GM19397 (cell line): ENCODE data around the gene SMIM36.
A peak's percentile ranks its signal among the peaks of the same experiment; 100 is the strongest.
"Not testable (repeated sequence)": the region's sequence is repeated elsewhere in the genome, so short reads cannot be mapped to it uniquely, and the experiment has no call there.

Experiments used
- ATAC-seq: cut with Tn5 transposase; IDR thresholded peaks from one replicate; pipeline ENCODE4 v1.9.1; 2021; ENCODE audit warnings: mild to moderate bottlenecking, moderate library complexity; ENCODE audit not compliant: unreplicated experiment

Gene SMIM36

DNA sequence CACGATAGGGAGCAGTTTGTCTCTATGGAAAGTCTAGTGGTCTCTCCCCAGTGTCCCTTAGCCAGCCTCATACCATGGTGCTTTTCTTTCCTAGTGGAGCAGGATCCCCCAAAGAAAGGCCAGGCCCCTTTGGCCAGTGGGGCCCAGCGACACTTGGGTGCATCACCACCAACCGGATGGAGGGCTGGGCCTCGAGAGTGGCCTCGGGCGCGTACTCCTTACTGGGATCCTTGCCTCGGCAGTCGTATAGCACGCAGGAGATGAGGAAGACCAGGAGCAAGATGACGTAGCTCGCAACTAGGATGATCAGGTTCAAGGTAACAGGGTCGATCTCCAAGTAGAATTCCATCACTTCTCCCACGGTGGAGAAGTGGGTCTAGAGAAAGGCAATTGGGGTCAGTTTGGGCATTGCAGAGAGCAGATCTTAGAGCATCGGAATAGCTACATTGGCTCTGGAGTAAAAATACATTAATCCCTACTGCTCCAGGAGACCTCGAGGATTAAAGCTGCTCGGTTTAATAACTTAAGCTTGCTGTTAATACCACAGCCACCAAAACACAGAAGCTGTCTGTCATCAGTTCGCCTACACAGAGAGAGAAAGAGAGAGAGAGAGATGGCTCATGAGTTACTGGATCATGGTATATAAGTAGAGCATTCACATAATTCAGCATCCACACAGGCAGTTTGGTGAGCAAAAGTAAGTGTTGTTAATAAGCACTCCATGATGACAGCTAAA is at the start of gene SMIM36:
Gene SMIM36 (minus strand): TSS at position 467 of the 736 bp plus-strand sequence.
- no peak for ATAC-seq

DNA sequence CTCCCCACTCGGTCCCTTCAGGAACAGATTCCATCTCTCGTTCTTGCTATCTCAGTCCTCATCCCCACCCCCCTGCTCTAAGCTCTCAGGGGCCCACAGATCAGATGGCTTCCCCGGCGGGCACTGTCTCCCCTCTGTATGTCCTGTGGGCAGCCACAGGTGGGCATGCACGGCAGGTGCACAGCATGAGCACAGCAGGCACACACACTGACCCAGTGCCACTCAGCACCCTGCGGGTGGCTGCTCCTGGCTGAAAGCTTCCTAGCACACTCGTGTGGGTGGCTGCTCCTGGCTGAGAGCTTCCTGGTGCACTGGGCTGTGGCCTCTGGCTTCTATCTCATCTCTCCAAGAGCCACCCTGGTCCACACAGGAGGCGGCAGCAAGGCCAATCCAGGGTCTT is 44.5 kb upstream of the SMIM36 start:
- ATAC-seq = no peak

DNA sequence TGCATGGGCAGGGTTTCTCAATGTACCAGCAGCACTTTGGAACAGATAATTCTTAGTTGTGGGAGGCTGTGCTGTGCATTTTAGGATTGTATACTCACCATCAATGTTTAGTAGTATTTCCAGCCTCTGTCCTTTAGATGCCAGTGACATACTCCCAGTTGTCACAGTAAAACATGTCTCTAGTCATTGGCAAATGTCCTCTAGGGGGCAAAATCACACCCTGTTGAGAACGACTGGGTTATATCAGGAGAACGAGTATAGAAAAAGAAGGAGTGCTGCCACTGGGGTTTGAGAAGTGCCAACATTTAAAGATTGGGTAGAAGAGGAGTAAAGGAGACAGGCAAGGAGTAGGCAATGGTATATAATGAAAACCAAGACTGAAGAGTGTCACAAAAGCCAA is 37.9 kb upstream of the SMIM36 start:
- ATAC-seq = no peak

DNA sequence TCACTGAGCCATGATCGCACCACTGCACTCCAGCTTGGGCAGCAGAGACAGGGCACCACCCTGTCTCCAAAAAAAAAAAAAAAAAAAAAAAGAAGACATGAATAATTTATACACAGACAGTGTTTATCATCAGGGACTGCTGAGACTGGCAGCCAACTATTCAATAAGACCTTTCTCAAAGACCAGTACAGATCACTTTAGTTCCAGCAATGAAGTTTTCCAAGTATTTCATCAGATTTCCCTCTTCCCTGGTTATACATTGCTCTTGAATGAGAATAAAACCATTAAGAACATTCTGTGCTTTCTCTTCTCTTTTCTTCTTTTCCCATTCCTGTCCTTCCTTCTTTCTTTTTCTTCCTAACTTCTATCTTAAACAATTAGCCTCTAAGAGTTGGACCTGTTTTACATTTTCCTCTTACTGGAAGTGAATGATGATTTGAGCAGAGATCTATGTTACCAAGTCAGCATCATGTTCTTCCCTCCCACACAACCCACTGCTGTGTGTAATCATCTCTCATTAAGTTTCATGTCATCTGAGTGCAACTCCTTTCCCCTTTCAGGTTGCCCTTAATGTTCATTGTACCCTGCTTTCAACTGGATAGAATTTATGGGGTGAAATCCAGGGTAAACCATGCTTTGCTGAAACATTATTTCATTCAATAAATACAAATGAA is 35.9 kb upstream of the SMIM36 start:
- no peak for ATAC-seq

DNA sequence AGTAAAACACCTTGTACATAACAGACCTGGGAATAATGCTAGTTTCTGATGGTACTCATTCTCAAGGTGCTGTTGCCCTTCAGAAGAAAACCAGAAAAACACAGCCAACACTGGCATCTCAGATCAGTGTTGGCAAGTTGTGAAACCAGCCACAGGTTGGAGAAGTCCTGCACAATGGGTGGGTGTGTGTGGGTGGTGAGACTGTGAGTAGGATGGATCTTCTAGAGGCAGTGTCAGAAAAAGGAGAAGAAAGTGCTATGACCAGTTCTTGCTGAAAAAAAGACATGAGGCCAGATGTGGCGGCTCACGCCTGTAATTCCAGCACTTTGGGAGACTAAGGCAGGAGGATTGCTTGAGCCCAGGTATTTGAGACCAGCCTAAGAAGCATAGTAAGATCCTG is 35.2 kb upstream of the SMIM36 start:
- ATAC-seq = no peak

DNA sequence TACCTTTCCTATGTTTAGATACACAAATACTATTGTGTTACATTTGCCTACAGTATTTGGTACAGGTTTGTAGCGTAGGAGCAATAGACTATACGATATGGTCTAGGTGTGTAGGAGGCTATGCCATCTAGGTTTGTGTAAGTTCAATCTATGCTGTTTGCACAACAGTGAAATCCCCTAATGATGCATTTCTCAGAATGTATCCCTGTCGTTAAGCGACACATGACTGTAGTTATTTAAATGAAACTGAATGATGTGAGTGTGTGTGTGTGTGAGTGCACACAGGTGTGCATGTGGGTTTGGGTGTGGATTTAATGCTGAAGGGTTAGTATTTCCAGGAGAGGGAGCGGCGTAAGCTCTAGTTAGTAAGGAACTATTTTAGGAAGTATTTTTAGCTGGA is 34.6 kb upstream of the SMIM36 start:
- ATAC-seq = no peak

DNA sequence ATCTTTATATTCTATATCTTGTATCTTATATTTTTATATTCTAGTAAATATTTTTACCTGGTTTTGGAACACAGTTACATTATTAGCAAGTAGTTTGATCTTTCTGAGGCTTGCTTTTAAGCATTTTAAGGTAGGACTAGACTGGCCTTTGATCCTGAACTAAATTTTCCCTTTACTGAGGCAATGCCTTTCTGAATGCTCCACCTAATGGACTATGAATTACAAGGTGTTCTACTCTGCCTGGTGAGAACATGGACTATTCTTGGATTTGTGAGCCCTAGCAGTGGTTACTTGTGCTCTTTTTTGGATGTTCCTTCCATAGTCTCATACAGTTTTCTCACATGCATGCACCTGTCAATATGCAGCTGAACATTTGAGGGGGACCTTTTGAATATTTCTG is 32.5 kb upstream of the SMIM36 start:
- ATAC-seq = no peak

DNA sequence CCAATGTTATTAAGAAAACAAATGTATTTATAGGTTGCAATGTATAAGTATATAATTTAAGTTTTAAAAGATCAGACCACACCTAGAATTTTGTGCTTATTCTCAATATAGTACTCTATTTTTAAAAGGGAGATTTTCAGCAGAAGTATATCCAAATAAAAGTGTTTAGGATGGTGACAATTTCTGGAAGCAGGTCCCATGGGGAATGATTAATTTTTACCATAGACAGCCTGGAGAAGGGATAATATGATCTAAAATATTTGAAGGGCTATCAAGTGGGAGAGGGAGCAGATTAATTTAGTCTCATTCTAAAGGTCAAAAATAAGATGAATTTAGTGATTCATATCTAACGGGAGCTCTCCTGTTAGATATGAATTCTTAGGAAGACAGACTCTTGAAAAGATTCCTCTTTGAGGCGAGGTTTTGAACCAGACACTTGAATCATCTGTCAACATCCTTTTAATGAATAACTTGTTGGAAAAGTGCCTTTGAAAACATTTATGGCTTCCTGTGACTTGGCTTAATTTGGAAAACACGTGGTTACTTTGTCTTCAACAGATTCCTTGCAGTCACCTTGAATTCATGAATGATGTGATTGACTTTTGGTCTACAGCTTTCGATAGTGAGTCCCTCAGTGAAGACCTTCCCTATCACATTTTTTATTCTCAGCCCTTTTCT is 29.3 kb upstream of the SMIM36 start:
- no peak for ATAC-seq

DNA sequence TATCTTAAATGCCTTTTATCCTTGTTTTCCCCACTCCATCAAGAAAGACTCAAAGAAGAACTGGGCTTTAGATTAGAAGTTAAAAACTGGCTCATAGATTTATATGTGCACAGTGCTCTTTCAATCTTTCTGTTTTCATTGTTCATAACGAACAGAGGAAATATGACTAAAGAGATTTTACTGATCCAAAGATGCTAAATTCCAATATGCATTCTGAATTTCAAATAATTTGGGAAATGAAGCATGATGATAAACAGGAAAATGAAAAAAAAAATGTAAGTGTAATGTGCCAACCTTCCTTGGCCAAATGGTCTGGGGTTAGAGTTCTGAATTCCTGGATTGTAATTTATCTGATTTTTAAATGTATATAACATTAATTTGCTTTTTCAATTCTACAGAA is 25.0 kb upstream of the SMIM36 start:
- no peak for ATAC-seq

DNA sequence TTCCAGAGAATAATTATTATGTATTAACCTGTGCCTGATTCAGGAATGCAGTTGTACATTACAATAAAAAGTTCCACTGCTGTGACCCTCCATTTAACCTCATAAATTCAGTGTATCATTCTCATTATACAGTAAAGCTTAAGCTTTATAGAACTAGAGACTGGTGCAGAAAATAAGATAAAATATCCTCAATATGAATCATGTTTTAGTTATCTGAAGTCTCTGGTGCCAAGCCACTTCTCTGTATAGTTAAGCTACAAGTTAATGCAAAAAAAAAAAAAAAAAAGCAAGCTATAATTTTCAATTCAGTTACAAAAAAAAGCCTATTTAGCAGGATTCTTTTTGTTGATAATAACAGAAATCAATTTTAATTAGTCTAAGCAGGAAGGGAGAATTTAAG is 22.4 kb upstream of the SMIM36 start:
- ATAC-seq = no peak

DNA sequence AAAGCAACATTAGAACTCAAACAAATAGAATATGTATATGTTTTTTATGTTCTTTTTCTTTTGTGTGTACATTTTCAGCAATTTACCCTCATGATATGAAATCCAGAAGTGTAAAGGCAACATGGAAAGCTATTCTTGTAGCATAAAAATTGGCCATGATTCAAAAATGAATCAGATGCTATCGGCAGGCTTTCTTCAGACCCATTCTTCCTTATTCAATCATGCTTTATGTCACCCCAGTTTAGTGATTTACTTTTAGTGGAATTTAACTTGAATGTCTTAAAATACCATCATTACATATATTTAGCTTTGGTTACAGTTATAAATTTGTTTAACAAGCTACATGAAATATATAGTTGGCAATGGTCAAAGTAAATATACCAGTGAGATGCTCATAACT is 21.4 kb upstream of the SMIM36 start:
- no peak for ATAC-seq

DNA sequence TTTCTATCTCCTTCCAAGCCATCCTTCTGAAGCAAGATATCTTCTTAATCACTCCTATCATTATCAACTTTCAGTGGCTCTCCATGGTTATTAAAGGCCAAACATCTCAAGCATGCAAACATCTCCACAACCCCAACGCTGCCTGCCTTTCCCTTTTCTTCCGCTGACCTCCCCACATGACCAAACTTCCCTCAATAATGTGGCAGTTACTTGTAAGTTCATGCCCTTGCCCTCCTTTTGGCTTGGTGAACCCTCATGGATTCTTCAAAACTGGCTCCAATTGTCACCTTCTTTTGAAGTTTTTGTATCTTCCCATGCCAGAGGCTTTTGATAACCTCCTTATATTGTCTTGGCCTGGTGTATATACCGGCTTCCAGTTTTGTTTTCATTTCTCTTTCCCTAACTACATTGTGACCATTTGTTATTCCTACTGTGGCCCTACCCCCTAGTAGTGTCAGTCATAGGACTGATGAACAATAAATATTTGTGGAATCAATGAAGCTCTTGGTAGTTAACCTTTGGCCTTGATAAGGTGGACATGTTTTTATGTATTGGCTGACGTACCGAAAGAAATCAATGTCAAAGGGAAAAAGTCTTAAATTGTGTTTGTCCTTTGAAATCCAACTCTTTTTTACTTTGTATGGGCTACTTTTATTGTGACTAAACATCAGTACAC is 19.9 kb upstream of the SMIM36 start:
- ATAC-seq = no peak

DNA sequence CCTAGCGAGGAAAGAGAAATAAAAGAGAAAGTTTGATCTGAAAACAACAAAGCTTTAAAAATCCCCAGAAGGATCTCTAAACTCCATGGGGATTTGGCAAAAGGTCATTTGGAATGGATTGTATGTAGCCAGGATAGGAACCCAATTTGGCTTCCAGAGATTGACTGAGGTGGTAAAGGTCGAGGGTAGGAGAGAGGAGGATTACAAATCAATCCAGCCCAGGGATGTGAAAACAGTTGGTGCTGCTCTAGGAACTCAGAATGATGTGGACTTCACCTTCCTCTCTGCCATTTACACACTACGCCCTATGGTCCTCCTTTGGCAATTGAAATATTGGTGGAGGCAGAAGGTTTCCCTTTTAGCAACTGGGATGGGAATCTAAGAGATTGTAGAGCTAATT is 18.8 kb upstream of the SMIM36 start:
- ATAC-seq = no peak

DNA sequence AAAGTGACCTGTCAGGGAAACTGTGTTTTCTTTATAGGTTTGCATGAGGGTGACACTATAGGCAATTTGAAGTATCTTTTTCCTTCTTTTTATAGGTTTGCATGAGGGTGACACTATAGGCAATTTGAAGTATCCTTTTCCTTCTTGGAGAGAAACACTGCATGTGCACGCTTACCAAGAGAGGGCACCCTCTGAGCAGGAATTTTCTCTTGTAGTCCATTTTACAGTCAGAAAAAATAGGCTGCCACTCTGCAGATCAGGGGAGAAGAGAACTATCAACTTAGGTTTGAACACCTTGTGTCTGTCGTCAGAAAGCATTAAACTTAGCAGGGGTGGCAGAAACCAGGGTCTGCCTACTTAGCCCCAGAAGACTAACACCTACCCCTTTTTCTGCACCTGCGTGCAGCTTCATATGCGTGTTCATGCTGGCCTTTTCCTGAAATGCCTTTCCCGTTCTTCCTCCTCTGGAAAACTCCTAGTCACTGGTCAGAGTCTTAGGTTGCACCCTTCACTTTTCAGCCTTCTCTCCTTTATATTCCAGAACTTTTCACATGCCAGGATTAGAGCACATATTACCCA is 16.4 kb upstream of the SMIM36 start:
- no peak for ATAC-seq

DNA sequence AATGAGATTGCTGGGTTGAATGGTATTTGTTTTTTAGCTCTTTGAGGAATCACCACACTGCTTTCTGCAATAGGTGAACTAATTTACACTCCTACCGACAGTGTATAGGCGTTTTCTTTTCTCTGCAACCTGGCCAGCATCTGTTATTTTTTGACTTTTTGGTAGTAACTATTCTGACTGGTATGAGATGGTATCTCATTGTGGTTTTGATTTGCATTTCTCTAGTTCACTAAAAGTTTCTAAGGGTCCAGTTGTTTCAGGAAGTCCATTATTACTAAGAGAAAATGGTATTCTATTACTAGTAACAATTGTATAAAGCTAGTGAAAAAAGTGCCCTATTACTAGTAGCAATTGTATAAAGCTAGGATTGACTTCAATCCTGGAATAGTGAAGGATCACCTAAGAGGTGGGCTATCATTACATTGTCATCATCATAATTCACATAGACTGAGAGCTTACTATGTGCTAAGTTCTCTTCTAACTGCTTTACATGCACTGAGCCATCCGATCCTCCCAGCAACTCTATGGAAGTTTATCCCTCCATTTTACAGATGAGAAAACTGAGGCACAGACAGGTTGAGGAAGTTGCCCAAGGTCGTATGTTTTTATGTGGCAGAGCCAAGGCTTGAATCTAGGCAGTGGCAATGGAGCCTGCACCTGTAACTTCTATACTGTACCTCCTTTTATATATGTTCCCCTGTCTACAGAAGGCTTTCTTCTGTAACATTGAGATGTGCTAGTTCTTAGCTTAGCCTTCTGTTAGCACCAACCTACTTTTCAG is 13.4 kb upstream of the SMIM36 start:
- no peak for ATAC-seq

DNA sequence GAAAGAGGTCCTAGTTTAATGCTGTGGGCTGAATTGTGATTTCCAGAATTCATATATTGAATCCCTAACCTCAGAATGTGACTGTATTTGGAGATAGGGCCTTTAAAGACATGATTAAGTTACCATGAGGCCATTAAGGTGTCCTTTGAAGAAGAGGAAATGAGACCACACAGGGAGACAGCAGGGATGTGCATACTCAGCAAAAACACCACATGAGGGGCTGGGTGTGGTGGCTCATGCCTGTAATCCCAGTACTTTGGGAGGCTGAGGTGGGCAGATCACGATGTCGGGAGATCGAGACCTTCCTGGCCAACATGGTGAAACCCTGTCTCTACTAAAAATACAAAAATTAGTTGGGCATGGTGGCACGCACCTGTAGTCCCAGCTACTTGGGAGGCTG is 11.8 kb upstream of the SMIM36 start:
- ATAC-seq = not testable (repeated sequence)

DNA sequence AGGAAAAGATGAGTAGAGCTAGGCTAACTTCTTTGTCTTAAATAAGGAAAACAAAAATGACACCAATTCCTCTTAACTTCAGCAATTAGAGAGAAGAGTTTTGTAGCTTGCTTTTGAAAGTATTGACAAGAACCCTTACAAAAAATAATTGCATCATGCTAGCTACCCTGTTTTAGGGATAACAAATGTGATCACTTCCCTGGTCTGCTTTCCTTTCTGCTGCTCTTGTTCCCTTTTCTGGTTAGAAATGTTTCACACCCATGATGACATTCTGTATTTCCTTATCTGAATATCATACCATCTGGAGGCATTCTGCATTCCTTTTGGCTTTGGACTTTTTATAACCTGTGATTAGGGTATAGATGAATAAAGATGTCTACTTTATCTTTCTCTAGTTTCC is 9.9 kb upstream of the SMIM36 start:
- no peak for ATAC-seq

DNA sequence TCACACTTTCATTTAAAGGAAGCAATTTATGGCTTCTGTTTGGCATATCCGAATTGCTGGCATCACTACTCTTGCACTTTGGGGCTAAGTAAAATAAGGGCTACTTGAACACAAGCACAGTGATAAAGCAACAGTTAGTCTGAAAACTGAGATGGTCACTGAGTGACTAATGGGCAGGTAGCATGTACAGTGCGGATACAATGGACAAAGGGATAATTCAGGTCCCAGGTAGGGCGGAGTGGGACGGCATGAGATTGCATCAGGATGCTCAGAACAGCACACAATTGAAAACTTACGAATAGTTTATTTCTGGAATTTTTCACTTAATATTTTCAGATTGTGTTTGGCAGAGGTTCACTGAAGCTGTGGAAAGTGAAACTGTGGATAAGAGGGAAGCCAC is 9.2 kb upstream of the SMIM36 start:
- ATAC-seq = no peak

DNA sequence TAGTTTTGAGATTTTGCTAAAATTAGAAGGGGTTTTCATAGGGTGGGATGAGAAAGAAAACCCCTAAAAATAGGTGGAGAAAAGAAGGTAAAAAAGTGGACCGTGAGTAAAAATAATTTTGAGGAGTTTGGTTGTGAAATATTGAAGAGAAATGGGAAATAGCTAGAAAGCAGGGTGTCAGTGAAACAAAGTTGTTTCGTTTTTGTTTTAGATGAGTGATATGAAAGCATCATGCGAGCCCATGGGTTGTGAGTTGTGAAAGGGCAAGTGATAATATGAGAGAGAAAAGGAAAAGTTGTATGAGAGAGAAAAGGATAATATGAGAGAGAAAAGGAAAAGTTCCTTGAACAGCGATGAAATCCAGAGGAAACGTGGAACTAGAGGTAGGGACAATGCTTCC is 7.3 kb upstream of the SMIM36 start:
- no peak for ATAC-seq

DNA sequence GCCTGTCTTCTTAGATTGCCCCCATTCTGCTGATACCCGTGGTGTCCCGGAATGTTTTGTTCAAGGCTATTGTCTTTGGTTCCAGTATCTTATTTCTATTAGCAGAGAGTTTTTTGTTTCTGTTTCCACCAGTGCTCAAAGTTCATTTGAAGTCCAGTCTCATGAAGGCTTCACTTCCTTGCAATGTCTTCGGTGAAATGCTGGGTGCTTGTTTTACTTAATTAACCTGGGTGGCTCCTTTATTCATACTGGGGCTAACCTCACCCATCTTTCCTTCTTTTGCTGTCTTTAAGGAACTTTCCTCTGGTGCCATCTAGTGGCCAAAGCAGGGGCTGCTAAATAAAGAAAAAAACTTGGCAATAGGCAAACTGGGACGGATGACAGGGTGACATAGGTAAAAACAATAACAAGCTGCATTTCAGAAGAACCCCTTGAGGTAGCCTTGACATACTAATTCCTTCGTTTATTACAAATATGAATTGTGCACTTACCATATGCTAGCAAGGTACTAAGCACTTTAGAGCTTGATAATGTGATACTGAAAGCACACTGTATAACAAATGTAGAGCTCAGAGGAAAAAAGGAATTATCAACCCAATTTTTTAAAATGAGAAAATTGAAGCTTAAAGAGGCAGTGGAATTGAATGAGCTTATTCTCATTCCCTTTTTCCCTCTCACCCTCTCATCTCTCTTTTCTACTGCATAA is 2.8 kb upstream of the SMIM36 start:
- ATAC-seq = peak; percentile 72
